Thoracic aorta (tissue), 2 donors: Measurements from ENCODE around the gene ECHDC1. TPM values are rescaled to one million over a fixed set of nuclear protein-coding genes. Genes with fewer than 3 reads are reported as not detected.
"Not testable (repeated sequence)": the region's sequence is repeated elsewhere in the genome, so short reads cannot be mapped to it uniquely, and the experiment has no call there.

Source experiments
- ATAC-seq: fragments of 150-250 bp; one replicate; pipeline ENCODE4 v1.8.0; 2017; ENCODE audit warnings: low read depth; ENCODE audit not compliant: insufficient number of reproducible peaks, low FRiP score
- DNase-seq: peaks from one replicate; pipeline ENCODE4 v3.0.0-alpha.2; 2020; ENCODE audit warnings: low spot score
- H3K27ac ChIP-seq, 2 donors: fragments of 200-600 bp; sonication (generic); 1 replicate in 1 of 2; 2 replicates in 1 of 2; pipeline ENCODE4 v1.5.1; 2016; ENCODE audit warnings: mild to moderate bottlenecking in 2 of 2, moderate library complexity in 2 of 2
- H3K27me3 ChIP-seq: fragments of 200-600 bp; sonication (generic); replicated peaks from 2 replicates; pipeline ENCODE4 v1.6.0; 2016; ENCODE audit warnings: mild to moderate bottlenecking; ENCODE audit not compliant: insufficient read depth
- H3K36me3 ChIP-seq: fragments of 200-600 bp; sonication (generic); one replicate; pipeline ENCODE4 v1.5.1; 2016
- H3K4me1 ChIP-seq, 2 donors: fragments of 200-600 bp; sonication (generic); 1 replicate in 1 of 2; 2 replicates in 1 of 2; pipeline versions ENCODE4 v1.5.1 to v1.6.0; 2016; ENCODE audit warnings: low read depth in 2 of 2, mild to moderate bottlenecking in 1 of 2; ENCODE audit not compliant: control insufficient read depth in 1 of 2
- H3K4me3 ChIP-seq: fragments of 200-600 bp; sonication (generic); 2 replicates; pipeline ENCODE4 v1.5.1; 2016; ENCODE audit warnings: mild to moderate bottlenecking
- H3K9me3 ChIP-seq: fragments of 200-600 bp; sonication (generic); 2 replicates; pipeline ENCODE4 v1.5.1; 2016
- CTCF ChIP-seq: fragments of 200-600 bp; sonication (generic); IDR thresholded peaks from one replicate; pipeline ENCODE4 v1.5.1; 2019; ENCODE audit warnings: antibody characterized with exemption
- total RNA-seq, 2 donors: library from RNA; depleted of rRNA; stranded (reverse); fragments of >200 nt; gene quantifications; one replicate each; pipeline versions ENCODE4 v1.1.0 to v1.2.3, GENCODE V29; 2016

The ECHDC1 gene
- total RNA-seq, 2 donors from 2014 or later, result 29.9 to 52.9 TPM

- ATAC-seq (no peak), DNase-seq (no peak)
- TF ChIP-seq CTCF, result no peak
- no peak overlapping the region for H3K4me3 ChIP-seq
- no peaks in the 10 kb centered on the region for H3K36me3 ChIP-seq
- H3K27ac ChIP-seq, result no peak overlapping the region
- peaks cover 0 to under 1% of the 10 kb centered on the region in 2 donors for H3K4me1 ChIP-seq
- no peaks in the 10 kb centered on the region for H3K9me3 ChIP-seq
- no peaks in the 10 kb centered on the region for H3K27me3 ChIP-seq
Measured at GRCh38 chr6:127385668-127386430, 42.4 kb upstream of the ECHDC1 start.

DNA sequence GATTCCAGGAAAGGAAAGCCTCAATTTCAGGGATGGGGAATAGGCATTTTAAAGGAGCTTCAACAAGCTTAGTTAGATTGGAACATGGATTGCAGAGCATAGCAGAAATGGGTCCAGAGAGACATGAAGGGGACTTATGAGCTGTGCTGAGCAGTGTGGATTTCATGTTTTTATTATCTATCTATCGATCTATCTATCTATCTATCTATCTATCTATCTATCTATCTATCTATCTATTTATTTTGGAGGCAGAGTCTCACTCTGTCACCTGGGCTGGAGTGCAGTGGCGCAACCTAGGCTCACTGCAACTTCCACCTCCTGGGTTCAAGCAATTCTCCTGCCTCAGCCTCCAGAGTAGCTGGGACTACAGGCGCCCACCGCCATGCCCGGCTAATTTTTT is 41.4 kb upstream of the ECHDC1 start:
- H3K4me3 ChIP-seq, H3K27ac ChIP-seq, DNase-seq, H3K27me3 ChIP-seq, H3K9me3 ChIP-seq, ATAC-seq, H3K36me3 ChIP-seq, H3K4me1 ChIP-seq: not testable (repeated sequence)

DNA sequence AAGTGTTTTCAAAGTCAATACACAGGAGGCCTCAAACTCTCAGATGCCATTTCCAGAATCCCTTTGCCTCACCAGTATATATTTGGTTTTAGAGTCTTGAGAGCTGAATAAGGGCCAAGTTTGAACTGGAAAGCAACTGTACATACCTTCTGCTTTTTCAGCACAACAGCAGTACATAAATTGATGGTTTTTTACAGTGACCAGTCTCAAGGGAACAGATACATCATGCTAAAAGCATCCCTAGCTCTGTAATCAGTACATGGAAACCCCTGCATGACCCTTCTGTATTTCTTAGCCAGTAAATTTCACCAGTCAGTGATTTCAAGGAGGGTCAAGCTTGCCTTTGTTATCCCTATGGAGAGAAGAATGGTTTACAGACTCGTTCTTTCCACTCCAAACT is 40.6 kb upstream of the ECHDC1 start:
- H3K36me3 ChIP-seq, result no peaks in the 10 kb centered on the region
- H3K4me3 ChIP-seq, result no peak overlapping the region
- TF ChIP-seq CTCF, result no peak
- H3K9me3 ChIP-seq, result no peaks in the 10 kb centered on the region
- DNase-seq (no peak), ATAC-seq (no peak)
- no peak overlapping the region for H3K27ac ChIP-seq
- H3K4me1 ChIP-seq, result no peaks in the 10 kb centered on the region
- H3K27me3 ChIP-seq, result no peaks in the 10 kb centered on the region

GRCh38 chr6:127382413-127382812 is 39.0 kb upstream of the ECHDC1 start:
- Histone ChIP-seq H3K4me3 (no peak overlapping the region), H3K27ac (no peak overlapping the region), H3K4me1 (no peaks in the 10 kb centered on the region), H3K27me3 (no peaks in the 10 kb centered on the region), H3K36me3 (no peaks in the 10 kb centered on the region), H3K9me3 (no peaks in the 10 kb centered on the region)
- ATAC-seq, result no peak
- no peak for TF ChIP-seq CTCF
- no peak for DNase-seq

DNA sequence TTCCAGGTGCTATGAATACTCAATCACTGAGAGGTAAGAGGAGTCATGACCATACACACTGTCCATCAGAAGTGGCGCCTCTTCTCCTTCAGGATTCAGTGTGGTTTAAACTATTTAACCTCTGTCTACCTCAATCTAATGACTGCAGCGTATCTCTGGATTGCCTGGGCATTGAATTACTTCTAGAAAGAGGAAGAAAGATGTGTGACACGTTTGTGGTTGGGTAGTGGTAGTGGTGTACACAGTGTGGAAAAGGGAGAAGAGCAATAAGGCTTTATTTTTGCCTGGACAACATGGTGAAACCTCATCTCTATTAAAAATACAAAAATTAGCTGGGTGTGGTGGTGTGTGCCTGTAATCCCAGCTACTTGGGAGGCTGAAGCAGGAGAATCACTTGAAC is 38.0 kb upstream of the ECHDC1 start:
- Histone ChIP-seq H3K4me3 (no peak overlapping the region), H3K27ac (no peak overlapping the region), H3K4me1 (no peaks in the 10 kb centered on the region), H3K27me3 (no peaks in the 10 kb centered on the region), H3K36me3 (no peaks in the 10 kb centered on the region), H3K9me3 (no peaks in the 10 kb centered on the region)
- TF ChIP-seq CTCF, result no peak
- no peak for ATAC-seq
- DNase-seq, result no peak

- H3K27ac ChIP-seq, result no peak overlapping the region
- H3K36me3 ChIP-seq, result no peaks in the 10 kb centered on the region
- TF ChIP-seq CTCF, result no peak
- no peaks in the 10 kb centered on the region for H3K4me1 ChIP-seq
- no peak for DNase-seq
- no peak for ATAC-seq
- no peaks in the 10 kb centered on the region for H3K27me3 ChIP-seq
- peaks cover 2% of the 10 kb centered on the region for H3K9me3 ChIP-seq
- no peak overlapping the region for H3K4me3 ChIP-seq
Measured at GRCh38 chr6:127376685-127377084, 33.3 kb upstream of the ECHDC1 start.
